GM04503 (cell line): ENCODE results near the gene CCDC12.

Experiments used
- DNase-seq: peaks from one replicate; pipeline ENCODE4 v3.0.0-alpha.2; 2012; ENCODE audit warnings: low read depth

CCDC12 gene

GRCh38 chr3:46995901-46996562 is 19.5 kb upstream of the CCDC12 start:
- DNase-seq: no peak

- no peak for DNase-seq
Measured at GRCh38 chr3:46994801-46995731, 18.5 kb upstream of the CCDC12 start.

- DNase-seq: no peak
Measured at GRCh38 chr3:46993986-46994385, 17.4 kb upstream of the CCDC12 start.

GRCh38 chr3:46993292-46993691 is 16.7 kb upstream of the CCDC12 start:
- no peak for DNase-seq

GRCh38 chr3:46992231-46992630 is 15.7 kb upstream of the CCDC12 start:
- no peak for DNase-seq

GRCh38 chr3:46991406-46992165 is 15.0 kb upstream of the CCDC12 start:
- no peak for DNase-seq

- no peak for DNase-seq
Measured at GRCh38 chr3:46990573-46991374, 14.2 kb upstream of the CCDC12 start.

- DNase-seq: no peak
Measured at GRCh38 chr3:46989146-46989810, 12.7 kb upstream of the CCDC12 start.

- no peak for DNase-seq
Measured at GRCh38 chr3:46988616-46989015, 12.1 kb upstream of the CCDC12 start.

- DNase-seq: no peak
Measured at GRCh38 chr3:46987743-46988401, 11.3 kb upstream of the CCDC12 start.

GRCh38 chr3:46987319-46987742 is 10.8 kb upstream of the CCDC12 start:
- DNase-seq: no peak

GRCh38 chr3:46986782-46987310 is 10.3 kb upstream of the CCDC12 start:
- no peak for DNase-seq

- DNase-seq: no peak
Measured at GRCh38 chr3:46986055-46986730, 9.6 kb upstream of the CCDC12 start.

- no peak for DNase-seq
Measured at GRCh38 chr3:46985588-46985987, 9.0 kb upstream of the CCDC12 start.

GRCh38 chr3:46984591-46985459 is 8.3 kb upstream of the CCDC12 start:
- no peak for DNase-seq

GRCh38 chr3:46982546-46982945 is 6.0 kb upstream of the CCDC12 start:
- DNase-seq: no peak

- no peak for DNase-seq
Measured at GRCh38 chr3:46981932-46982471, 5.5 kb upstream of the CCDC12 start.

GRCh38 chr3:46979958-46980497 is 3.5 kb upstream of the CCDC12 start:
- no peak for DNase-seq
